Activated T-cell treated with anti-CD3 and anti-CD28 coated beads for 48 hours (primary cell): Measurements from ENCODE around the gene SAPCD2.

Experiments used
- DNase-seq: peaks from one replicate; pipeline ENCODE4 v3.0.0-alpha.2; 2020; ENCODE audit warnings: low read depth

The SAPCD2 gene

DNA sequence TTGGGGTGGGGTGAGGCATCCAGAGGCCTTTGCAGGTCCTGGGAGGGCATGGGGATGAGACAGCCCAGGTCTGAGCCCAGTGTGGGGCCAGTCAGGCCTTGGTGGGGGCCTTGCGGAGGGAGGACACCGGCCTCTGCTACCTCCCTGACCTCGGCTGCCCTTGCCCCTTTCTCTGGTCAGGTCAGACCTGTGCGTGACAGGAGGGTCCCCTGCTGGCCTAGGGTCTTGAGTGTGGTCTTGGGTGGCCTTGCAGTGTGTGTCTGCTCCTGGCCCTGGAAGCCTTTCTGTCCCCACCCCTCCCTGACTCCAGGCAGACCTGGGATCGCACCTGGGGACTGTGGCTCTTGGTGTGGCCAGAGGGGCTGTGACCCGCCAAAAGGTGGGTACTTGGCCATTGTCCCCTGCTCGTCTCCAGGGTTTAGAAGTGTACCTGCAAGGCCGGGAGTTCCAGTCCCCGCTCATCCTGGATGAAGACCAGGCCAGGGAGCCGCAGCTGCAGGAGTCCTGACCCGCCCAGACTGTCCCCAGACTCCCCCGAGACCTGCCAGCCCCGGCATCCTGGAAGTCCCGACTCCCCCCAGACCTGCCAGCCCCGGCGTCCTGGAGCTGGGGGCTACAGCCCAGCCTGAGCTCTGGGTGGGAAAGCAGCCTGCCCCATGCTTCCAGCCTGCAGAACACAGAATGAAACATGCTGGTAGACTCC, 12.0 kb upstream of the SAPCD2 start:
- no peak for DNase-seq

DNA sequence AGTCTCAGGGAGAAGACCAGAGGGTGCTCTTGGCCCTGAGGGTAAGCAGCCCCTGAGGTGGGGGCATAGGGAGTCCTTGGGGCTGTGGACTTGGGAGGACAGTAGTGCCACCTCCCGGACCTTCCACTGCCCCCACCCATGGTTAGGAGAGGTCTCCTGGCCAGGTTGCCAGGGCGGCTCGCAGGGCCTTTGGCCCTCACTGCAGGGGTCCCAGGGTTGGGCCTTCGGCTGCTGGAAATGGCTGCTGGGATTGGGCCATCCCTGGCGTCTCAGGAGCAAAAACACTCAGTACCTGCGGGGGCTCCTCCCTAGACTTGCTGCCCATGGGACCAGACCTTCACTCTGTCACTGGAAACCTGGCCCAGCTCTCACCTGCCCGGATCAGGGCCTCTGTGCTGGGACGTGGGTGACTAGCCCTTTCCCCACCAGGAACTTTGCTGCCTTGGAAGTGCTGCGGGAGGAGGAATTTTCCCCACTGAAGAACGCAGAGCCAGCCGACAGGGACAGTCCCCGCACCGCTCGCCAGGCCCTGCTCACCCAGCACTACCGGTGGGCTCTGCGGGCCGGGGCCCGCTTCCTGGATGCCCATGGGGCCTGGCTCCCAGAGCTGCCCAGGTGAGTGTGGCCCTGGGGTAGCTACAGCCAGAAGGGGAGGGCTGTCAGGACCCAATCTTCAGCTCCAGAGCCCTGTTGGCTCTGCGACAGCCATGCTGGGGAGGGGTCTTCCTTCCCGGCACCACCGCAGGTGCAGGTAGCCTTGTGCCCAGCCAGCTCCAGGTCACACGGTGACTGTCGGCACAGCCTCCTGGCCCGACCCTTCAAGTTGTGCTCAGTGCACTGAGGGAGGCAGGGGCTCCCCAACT, 10.1 kb upstream of the SAPCD2 start:
- DNase-seq = no peak

- no peak for DNase-seq
Observed at GRCh38 chr9:137079401-137079787, 9.0 kb upstream of the SAPCD2 start.

- DNase-seq = no peak
Observed at GRCh38 chr9:137078701-137079400, 8.5 kb upstream of the SAPCD2 start.

- peak; percentile 39 for DNase-seq
Observed at GRCh38 chr9:137077758-137078693, 7.7 kb upstream of the SAPCD2 start.

DNA sequence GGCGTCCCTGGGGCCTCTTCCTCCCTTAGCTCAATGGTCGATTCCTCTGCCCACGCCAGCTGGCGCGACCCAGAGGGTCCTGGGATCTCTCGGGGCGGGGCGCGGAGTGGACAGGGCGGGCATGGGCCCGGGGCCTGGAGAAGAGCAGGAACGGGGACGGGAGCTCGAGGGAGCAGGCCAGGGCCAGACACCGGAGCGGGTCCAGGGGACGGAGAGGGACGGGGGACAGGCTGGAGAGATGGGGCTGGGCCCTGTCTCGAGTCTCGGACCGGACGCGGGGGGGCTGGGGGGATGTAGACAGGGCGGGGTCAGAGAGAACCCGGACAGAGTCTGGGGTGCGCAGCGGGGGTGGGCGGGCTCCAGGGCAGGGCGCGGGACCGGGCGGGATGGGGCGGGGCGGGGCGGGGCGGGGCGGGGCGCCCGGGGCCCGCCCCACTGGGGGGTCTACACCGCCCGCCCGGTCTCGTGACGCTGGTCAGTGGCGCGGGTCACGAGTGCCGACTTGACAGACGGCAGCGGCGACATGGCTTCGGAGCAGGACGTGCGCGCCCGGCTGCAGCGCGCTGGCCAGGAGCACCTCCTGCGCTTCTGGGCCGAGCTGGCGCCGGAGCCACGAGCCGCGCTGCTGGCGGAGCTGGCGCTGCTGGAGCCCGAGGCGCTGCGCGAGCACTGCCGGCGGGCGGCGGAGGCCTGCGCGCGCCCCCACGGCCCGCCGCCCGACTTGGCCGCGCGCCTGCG, 6.8 kb upstream of the SAPCD2 start, which contains the start of gene UAP1L1:
Gene UAP1L1 (plus strand): TSS at position 508 of the 738 bp plus-strand sequence. CDS start 16 bp downstream, at position 524.
- DNase-seq = peak; percentile 52

DNA sequence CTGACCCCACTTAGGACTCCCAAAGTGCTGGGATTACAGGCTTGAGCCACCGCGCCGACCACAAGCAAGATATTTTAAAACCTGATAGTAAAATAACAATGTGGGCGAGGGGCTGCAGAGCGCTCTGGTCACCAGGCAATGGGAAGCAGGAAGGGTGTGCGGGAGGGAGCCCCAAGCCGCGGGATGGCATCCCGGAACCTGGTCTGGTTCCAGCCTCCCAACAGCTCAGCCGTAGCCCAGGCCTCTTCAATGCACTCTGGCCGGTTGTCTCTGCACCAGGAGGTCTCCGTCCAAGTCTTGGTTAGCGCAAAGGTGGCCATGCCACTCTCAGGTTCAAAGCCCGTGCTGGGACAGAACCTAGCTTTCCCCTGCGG, 6.3 kb upstream of the SAPCD2 start:
- no peak for DNase-seq

GRCh38 chr9:137075275-137075775, 5.0 kb upstream of the SAPCD2 start:
- DNase-seq = no peak

DNA sequence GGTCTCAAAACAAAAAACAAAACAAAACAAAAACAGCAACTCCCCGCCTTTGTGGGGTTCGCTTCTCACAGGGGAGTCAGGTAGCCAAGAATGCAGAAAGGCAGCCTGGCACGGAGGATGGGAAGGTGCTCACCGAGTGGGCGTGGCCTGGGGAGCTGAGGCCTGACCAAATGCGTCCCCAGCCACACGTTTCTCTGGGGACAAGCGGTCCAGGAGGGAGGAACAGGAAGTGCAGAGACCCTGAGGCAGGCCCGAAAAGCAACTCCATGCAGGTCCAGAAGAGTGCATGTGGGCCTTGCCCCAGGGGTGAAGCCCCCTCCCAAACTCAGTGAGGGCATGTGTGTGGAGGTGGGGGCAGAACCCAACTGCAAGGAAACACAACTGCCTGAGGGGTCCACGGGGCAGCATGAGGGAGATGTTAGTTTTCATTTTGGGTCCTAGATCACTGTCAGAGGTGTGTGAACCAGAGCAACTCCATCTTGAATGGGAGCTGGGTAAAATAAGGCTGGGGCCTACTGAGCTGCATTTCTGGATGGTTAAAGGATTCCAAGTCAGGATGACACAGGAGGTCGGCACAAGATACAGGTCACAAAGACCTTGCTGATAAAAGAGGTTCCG, 4.4 kb upstream of the SAPCD2 start:
- DNase-seq = no peak

GRCh38 chr9:137073992-137074399, 3.6 kb upstream of the SAPCD2 start:
- DNase-seq = no peak

- no peak for DNase-seq
Observed at GRCh38 chr9:137071282-137071681, 925 bp upstream of the SAPCD2 start.

DNA sequence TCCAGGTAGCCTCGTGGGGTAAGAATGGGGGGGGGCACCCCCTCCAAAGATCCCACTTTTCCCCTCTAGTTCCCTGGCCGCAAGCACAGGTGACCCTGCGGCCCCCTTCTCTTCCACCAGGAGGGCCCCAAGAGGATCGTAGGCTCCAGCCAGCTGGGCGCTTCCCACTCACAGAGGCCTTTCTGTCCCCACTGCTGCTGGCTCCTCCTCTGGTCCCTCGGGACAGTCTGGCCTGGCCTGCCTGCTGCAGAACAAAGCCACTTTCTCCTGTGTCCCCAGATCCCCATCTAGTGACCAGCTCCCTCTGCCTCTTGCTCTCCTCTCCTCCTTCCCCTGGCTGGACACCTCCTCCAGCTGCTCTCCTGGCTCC, 534 bp upstream of the SAPCD2 start:
- no peak for DNase-seq

DNA sequence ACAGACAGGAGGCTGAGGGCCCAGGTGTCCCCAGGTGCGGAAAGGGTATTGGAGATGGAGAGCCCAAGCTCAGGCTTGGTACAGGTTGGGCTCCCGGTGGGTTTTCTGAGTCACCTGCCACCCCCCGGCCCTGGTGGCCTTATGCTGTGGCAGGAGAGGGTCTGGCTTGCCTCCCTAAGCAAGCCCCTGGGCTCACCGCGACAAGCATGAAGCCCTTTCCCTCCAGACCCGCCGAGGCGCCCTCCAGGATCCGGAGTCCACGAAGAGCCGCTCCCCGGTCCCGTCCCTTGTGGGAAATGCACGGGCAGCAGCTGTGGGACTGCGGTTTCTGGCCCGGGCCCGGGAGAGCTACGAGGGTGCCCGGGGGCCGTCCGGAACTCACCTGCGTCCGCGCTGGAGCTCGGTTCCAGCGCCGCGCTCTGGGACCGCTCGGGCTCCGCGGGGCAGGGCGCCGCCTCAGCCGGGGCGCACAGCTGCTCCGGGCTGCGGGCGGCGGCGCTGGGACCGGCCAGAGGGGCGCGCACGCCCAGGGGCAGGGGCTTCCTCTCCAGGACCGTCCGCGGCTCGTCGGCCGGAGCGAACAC, 757 bp downstream of the SAPCD2 start:
- DNase-seq = no peak

DNA sequence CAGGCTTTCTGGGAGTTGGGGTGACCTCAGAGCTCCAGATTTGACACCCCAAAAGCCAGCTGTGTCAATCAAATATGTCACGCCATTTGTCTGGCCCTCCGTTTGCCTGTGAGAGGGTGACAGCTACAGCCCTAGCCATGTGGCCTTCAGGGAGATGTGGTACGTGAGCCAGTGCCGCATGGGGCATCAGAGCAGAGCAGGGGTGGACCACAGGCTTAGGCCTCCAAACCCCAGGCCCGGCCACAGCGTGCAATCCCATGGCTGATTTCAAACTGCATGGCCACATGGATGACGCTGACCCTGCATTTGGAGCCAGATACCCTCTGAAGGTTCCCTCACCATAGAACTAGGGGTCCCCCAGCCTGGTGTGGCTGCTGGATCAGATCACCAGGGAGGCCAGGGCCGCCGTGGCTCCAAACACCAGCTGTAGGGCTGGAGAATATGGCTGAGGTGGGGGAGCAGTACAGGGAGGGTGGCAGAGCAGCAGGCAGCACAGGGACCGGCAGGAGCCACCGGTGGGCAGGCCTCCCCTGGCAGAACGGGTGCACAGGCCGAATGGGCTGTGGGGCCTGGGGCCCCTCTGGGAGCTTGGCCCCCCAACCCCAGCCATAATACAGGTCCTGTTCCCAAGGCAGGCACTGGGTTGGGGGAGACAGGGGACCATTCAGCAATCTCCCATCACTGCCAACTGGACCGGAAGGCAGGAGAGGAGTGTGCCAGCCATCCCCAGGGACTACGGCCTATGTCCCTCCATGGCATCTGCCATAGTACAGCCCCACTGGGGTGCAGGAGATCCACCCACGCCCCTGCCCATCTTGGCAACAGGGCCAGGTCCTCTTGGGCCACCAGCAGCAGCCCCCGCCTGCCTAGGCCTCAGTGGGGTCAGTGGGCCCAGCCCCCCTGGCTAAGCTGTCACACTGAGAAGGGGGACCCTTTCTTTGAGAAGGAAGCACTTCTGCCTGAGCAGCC, 1.5 kb downstream of the SAPCD2 start:
- no peak for DNase-seq

DNA sequence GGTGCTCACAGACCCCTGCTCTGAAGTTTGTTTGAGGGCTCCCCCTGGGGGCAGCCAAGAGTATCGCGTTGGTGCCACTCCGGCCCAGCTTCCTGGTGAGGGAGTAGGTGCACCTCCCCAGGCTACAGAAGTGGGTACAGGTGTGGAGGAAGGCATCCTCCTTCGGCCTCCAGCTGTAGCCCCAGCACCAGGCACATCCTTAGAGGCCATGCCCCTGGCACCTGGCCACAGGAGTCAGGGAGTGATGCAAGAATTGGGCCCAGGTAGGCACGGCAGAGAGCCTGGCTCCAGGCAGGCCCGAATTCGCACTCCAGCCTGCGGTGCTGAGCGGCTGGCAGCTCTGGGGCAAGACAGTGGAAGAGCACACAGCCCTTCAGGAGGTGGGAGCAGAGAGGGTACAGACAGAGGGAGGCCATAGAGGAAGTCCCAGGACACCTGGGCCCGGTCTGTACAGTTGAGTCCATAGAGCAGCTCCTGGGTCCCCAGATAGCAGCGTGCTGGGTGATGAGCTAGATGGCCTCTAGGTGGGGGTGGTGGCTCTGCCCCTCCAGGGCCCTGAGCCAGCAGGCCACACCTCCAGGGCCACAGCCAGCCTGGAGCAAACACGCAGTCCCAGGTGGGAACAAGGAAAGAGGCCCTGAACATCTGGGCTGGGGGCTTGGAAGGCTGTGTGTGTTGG, 2.4 kb downstream of the SAPCD2 start:
- DNase-seq = peak; percentile 86

DNA sequence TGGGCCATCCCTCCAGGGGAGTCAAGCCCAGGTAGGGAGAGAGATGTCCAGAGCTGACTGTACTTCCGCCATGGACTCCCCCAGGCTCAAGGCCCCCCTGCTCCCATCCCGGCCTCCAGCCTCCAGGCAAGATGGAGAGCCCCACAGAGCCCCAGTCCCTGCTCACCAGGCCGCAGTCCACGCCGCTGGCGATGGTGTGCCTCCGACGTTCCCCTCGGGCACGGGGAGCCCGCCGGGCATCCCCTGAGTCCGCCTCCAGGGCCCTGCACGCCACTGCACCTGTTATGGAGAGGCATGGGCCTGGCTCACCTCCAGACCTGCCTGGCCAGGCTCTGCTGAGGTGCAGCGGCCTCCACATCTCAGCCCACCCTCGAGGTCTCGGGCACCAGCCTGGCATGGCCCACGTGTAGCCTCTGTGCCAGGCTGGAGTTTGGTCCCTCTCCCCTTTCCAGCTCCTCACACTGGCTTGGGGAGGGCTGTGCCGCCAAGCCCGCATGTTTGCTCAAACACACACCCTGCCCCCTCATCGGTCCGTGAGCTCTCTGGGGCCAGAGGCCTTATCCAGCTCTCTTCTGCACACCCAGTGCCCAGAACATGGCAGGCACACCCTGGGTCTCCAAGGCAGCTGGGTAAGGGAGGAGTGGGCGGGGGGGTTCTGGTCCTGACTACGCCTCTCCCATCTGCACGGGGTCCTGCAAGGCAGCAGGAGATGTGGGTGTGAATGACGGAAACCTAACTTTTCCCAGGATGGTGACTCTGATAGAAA, 4.1 kb downstream of the SAPCD2 start:
- DNase-seq = no peak

DNA sequence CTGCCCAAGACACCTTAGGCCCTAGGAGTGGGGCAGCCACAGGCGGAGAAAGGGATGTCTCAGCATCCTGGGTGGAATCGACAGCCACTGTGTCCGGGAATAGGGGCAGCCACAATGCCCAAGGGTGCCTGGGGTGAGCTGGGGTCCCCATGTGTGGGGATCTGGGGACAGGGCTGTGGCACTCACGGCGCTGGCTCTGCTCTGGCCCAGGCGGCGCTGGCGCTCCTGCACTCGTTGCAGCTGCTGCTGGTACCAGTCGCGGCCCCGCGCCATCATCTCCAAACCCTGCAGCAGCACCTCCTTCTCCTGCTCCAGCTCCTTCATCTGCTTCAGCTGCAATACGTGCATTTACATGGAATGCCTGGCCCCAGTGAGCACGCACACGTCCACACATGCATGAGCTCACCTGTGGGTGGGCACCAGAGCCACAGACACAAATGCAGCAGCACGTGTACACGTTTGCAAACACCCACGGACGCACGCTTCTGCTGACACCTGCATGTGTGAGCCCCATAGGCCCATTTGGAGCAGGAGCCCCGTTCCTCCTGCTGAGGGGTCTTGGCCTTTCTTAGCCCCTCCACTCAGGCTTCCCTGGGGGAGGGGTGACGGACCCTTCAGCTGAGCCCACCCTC, 4.9 kb downstream of the SAPCD2 start:
- no peak for DNase-seq
